ENCODE measurements around the gene MRPL9. TPM values are rescaled to one million over a fixed set of nuclear protein-coding genes. Genes with fewer than 3 reads are reported as not detected.

Gene MRPL9
- total and polyA plus RNA-seq, 5 donors from 2014 or later = 87.5 to 179 (median 165) TPM

- Mint-ChIP-seq H3K4me1 (peaks cover 0 to 12% (median 4%) of the 10 kb centered on the region in 4 donors), H3K9me3 (no peaks in the 10 kb centered on the region), H3K27ac (peak overlapping the region in 1 of 3 donors; percentile 19), H3K4me3 (peak overlapping the region in 1 of 4 donors; percentile 7), H3K36me3 (peaks cover 12% of the 10 kb centered on the region), H3K27me3 (no peaks in the 10 kb centered on the region)
- no peak overlapping the region for H3K4me3 ChIP-seq (ENCODE audit: low read depth, low read length)
- H3K4me1 ChIP-seq (ENCODE audit: control insufficient read depth, insufficient read depth, low read length, poor library complexity, severe bottlenecking) = no peaks in the 10 kb centered on the region
- no peaks in the 10 kb centered on the region for H3K36me3 ChIP-seq (ENCODE audit: control insufficient read depth, insufficient read depth, low read length)
- DNase-seq (no peak), ATAC-seq (ENCODE audit: low read depth in 2 of 2) (no peak)
- H3K9me3 ChIP-seq (ENCODE audit: control insufficient read depth in 2 of 2, low read length in 2 of 2) = no peaks in the 10 kb centered on the region
- H3K27me3 ChIP-seq (ENCODE audit: control insufficient read depth, insufficient read depth, low read length) = no peaks in the 10 kb centered on the region
- H3K27ac ChIP-seq (ENCODE audit: insufficient read depth, low read length, poor library complexity, severe bottlenecking) = no peak overlapping the region
These were observed 36.1 kb upstream of the MRPL9 start for GRCh38 chr1:151799179-151800022.

- Histone ChIP-seq H3K4me1 (ENCODE audit: control insufficient read depth, insufficient read depth, low read length, poor library complexity, severe bottlenecking) (no peaks in the 10 kb centered on the region), H3K27me3 (ENCODE audit: control insufficient read depth, insufficient read depth, low read length) (no peaks in the 10 kb centered on the region), H3K27ac (ENCODE audit: insufficient read depth, low read length, poor library complexity, severe bottlenecking) (no peak overlapping the region), H3K4me3 (ENCODE audit: low read depth, low read length) (no peak overlapping the region), H3K9me3 (ENCODE audit: control insufficient read depth in 2 of 2, low read length in 2 of 2) (no peaks in the 10 kb centered on the region), H3K36me3 (ENCODE audit: control insufficient read depth, insufficient read depth, low read length) (peaks cover 3% of the 10 kb centered on the region)
- Mint-ChIP-seq H3K4me1 (peaks cover 0 to 12% (median 5%) of the 10 kb centered on the region in 4 donors), H3K27me3 (no peaks in the 10 kb centered on the region), H3K36me3 (peaks cover 15% of the 10 kb centered on the region), H3K4me3 (no peak overlapping the region), H3K9me3 (no peaks in the 10 kb centered on the region), H3K27ac (no peak overlapping the region)
- DNase-seq (no peak), ATAC-seq (ENCODE audit: low read depth in 2 of 2) (no peak)
These were observed 35.3 kb upstream of the MRPL9 start for GRCh38 chr1:151798571-151798970.

GRCh38 chr1:151790940-151791651, 27.8 kb upstream of the MRPL9 start:
- H3K36me3 ChIP-seq (ENCODE audit: control insufficient read depth, insufficient read depth, low read length) = peaks cover 3% of the 10 kb centered on the region
- no peaks in the 10 kb centered on the region for H3K9me3 Mint-ChIP-seq
- peak overlapping the region; percentile 89 to 96 (median 93) for H3K27ac Mint-ChIP-seq
- H3K36me3 Mint-ChIP-seq = peaks cover 7% of the 10 kb centered on the region
- DNase-seq (peak in 2 of 3 donors; percentile 8 to 10), ATAC-seq (ENCODE audit: low read depth in 2 of 2) (no peak)
- no peaks in the 10 kb centered on the region for H3K9me3 ChIP-seq (ENCODE audit: control insufficient read depth in 2 of 2, low read length in 2 of 2)
- H3K27me3 ChIP-seq (ENCODE audit: control insufficient read depth, insufficient read depth, low read length) = no peaks in the 10 kb centered on the region
- H3K4me3 ChIP-seq (ENCODE audit: low read depth, low read length) = peak overlapping the region; percentile 90
- peaks cover 19% of the 10 kb centered on the region for H3K4me1 ChIP-seq (ENCODE audit: control insufficient read depth, insufficient read depth, low read length, poor library complexity, severe bottlenecking)
- H3K4me3 Mint-ChIP-seq = peak overlapping the region; percentile 90 to 98 (median 98)
- H3K27ac ChIP-seq (ENCODE audit: insufficient read depth, low read length, poor library complexity, severe bottlenecking) = peak overlapping the region; percentile 52
- H3K4me1 Mint-ChIP-seq = peaks cover 0 to 45% (median 25%) of the 10 kb centered on the region in 4 donors
- H3K27me3 Mint-ChIP-seq = no peaks in the 10 kb centered on the region

- H3K9me3 ChIP-seq (ENCODE audit: control insufficient read depth in 2 of 2, low read length in 2 of 2) = no peaks in the 10 kb centered on the region
- H3K27ac ChIP-seq (ENCODE audit: insufficient read depth, low read length, poor library complexity, severe bottlenecking) = peak within 1 kb of the TSS; percentile 56
- peaks cover 0 to 45% (median 25%) of the 10 kb centered on the region in 4 donors for H3K4me1 Mint-ChIP-seq
- peak; percentile 98 to 100 (median 99) for DNase-seq
- H3K4me1 ChIP-seq (ENCODE audit: control insufficient read depth, insufficient read depth, low read length, poor library complexity, severe bottlenecking) = peaks cover 19% of the 10 kb centered on the region
- ATAC-seq (ENCODE audit: low read depth in 2 of 2) = peak; percentile 96 to 98
- H3K4me3 ChIP-seq (ENCODE audit: low read depth, low read length) = peak within 1 kb of the TSS; percentile 90
- H3K27ac Mint-ChIP-seq = peak within 1 kb of the TSS; percentile 89 to 96 (median 93)
- no peaks in the 10 kb centered on the region for H3K9me3 Mint-ChIP-seq
- peaks cover 7% of the 10 kb centered on the region for H3K36me3 Mint-ChIP-seq
- no peaks in the 10 kb centered on the region for H3K27me3 Mint-ChIP-seq
- no peaks in the 10 kb centered on the region for H3K27me3 ChIP-seq (ENCODE audit: control insufficient read depth, insufficient read depth, low read length)
- H3K36me3 ChIP-seq (ENCODE audit: control insufficient read depth, insufficient read depth, low read length) = peaks cover 3% of the 10 kb centered on the region
- peak within 1 kb of the TSS; percentile 90 to 98 (median 98) for H3K4me3 Mint-ChIP-seq
These were observed 27.0 kb upstream of the MRPL9 start, which contains the start of gene TDRKH for GRCh38 chr1:151790071-151790939. Gene TDRKH, minus strand, starts transcription at chr1:151790500. Its CDS starts 7,478 bp downstream, at chr1:151783022.

GRCh38 chr1:151787689-151788088, 24.4 kb upstream of the MRPL9 start:
- H3K27me3 Mint-ChIP-seq = no peaks in the 10 kb centered on the region
- H3K27ac Mint-ChIP-seq = no peak overlapping the region

GRCh38 chr1:151783796-151784195, 20.5 kb upstream of the MRPL9 start:
- Mint-ChIP-seq H3K4me3 (no peak overlapping the region), H3K27ac (no peak overlapping the region), H3K9me3 (no peaks in the 10 kb centered on the region), H3K4me1 (peaks cover 0 to 9% (median 3%) of the 10 kb centered on the region in 4 donors), H3K36me3 (peaks cover 18% of the 10 kb centered on the region), H3K27me3 (no peaks in the 10 kb centered on the region)
- H3K9me3 ChIP-seq (ENCODE audit: control insufficient read depth in 2 of 2, low read length in 2 of 2) = no peaks in the 10 kb centered on the region
- no peaks in the 10 kb centered on the region for H3K4me1 ChIP-seq (ENCODE audit: control insufficient read depth, insufficient read depth, low read length, poor library complexity, severe bottlenecking)
- ATAC-seq (ENCODE audit: low read depth in 2 of 2) (no peak), DNase-seq (no peak)
- peaks cover 21% of the 10 kb centered on the region for H3K36me3 ChIP-seq (ENCODE audit: control insufficient read depth, insufficient read depth, low read length)
- no peak overlapping the region for H3K4me3 ChIP-seq (ENCODE audit: low read depth, low read length)
- H3K27ac ChIP-seq (ENCODE audit: insufficient read depth, low read length, poor library complexity, severe bottlenecking) = no peak overlapping the region
- H3K27me3 ChIP-seq (ENCODE audit: control insufficient read depth, insufficient read depth, low read length) = no peaks in the 10 kb centered on the region

More at GRCh38 chr1:151787689-151788088, 24.4 kb upstream of the MRPL9 start:
- H3K9me3 ChIP-seq (ENCODE audit: control insufficient read depth in 2 of 2, low read length in 2 of 2) = no peaks in the 10 kb centered on the region
- H3K4me3 ChIP-seq (ENCODE audit: low read depth, low read length) = no peak overlapping the region
- DNase-seq (no peak), ATAC-seq (ENCODE audit: low read depth in 2 of 2) (no peak)
- H3K27me3 ChIP-seq (ENCODE audit: control insufficient read depth, insufficient read depth, low read length) = no peaks in the 10 kb centered on the region
- Mint-ChIP-seq H3K4me1 (peaks cover 0 to 43% (median 23%) of the 10 kb centered on the region in 4 donors), H3K36me3 (no peaks in the 10 kb centered on the region), H3K4me3 (no peak overlapping the region), H3K9me3 (no peaks in the 10 kb centered on the region)
- no peak overlapping the region for H3K27ac ChIP-seq (ENCODE audit: insufficient read depth, low read length, poor library complexity, severe bottlenecking)
- peaks cover 2% of the 10 kb centered on the region for H3K36me3 ChIP-seq (ENCODE audit: control insufficient read depth, insufficient read depth, low read length)
- H3K4me1 ChIP-seq (ENCODE audit: control insufficient read depth, insufficient read depth, low read length, poor library complexity, severe bottlenecking) = peaks cover 19% of the 10 kb centered on the region

GRCh38 chr1:151782741-151783140, 19.4 kb upstream of the MRPL9 start:
- Histone ChIP-seq H3K4me3 (ENCODE audit: low read depth, low read length) (no peak overlapping the region), H3K9me3 (ENCODE audit: control insufficient read depth in 2 of 2, low read length in 2 of 2) (no peaks in the 10 kb centered on the region), H3K36me3 (ENCODE audit: control insufficient read depth, insufficient read depth, low read length) (peaks cover 30% of the 10 kb centered on the region), H3K4me1 (ENCODE audit: control insufficient read depth, insufficient read depth, low read length, poor library complexity, severe bottlenecking) (no peaks in the 10 kb centered on the region), H3K27ac (ENCODE audit: insufficient read depth, low read length, poor library complexity, severe bottlenecking) (no peak overlapping the region), H3K27me3 (ENCODE audit: control insufficient read depth, insufficient read depth, low read length) (no peaks in the 10 kb centered on the region)
- no peaks in the 10 kb centered on the region for H3K9me3 Mint-ChIP-seq
- H3K36me3 Mint-ChIP-seq = peaks cover 26% of the 10 kb centered on the region
- H3K4me3 Mint-ChIP-seq = no peak overlapping the region
- H3K27me3 Mint-ChIP-seq = no peaks in the 10 kb centered on the region
- H3K4me1 Mint-ChIP-seq = peaks cover 0 to 1% (median under 1%) of the 10 kb centered on the region in 4 donors
- ATAC-seq (ENCODE audit: low read depth in 2 of 2) = no peak
- no peak for DNase-seq
- no peak overlapping the region for H3K27ac Mint-ChIP-seq
